Keratinocyte (primary cell): Measurements from ENCODE around the gene SMIM32. TPM values are rescaled to one million over a fixed set of nuclear protein-coding genes. Genes with fewer than 3 reads are reported as not detected.

ENCODE experiments used
- DNase-seq: peaks from one replicate; pipeline ENCODE4 v3.0.0-alpha.2; 2011; ENCODE audit warnings: low read depth, missing footprints, low spot score
- FAIRE-seq: peaks from 2 replicates; lab custom pipeline; 2011; peaks lifted over from hg19 to GRCh38; lab: Jason Lieb, UNC
- H2AFZ ChIP-seq: 2 replicates; pipeline ENCODE4 v1.6.0; 2012; ENCODE audit warnings: low read length, control low read depth, inconsistent platforms; ENCODE audit not compliant: control insufficient read depth
- H3K27ac ChIP-seq: 2 replicates; pipeline ENCODE4 v1.5.1; 2011; ENCODE audit warnings: low read length; ENCODE audit not compliant: control insufficient read depth, insufficient read depth
- H3K27me3 ChIP-seq: 3 replicates; pipeline ENCODE4 v1.6.0; 2011; ENCODE audit warnings: low read length; ENCODE audit not compliant: control insufficient read depth, insufficient read depth; ENCODE audit errors: extremely low read depth
- H3K36me3 ChIP-seq, 2 experiments: 2 replicates in 1 of 2; 3 replicates in 1 of 2; pipeline ENCODE4 v1.5.1; 2011; ENCODE audit warnings: low read length in 2 of 2, mild to moderate bottlenecking in 1 of 2; ENCODE audit not compliant: control insufficient read depth in 2 of 2, insufficient read depth in 2 of 2; ENCODE audit errors: extremely low read depth in 1 of 2
- H3K4me1 ChIP-seq: 3 replicates; pipeline ENCODE4 v1.5.1; 2011; ENCODE audit warnings: low read length; ENCODE audit not compliant: control insufficient read depth, insufficient read depth; ENCODE audit errors: extremely low read depth
- H3K4me2 ChIP-seq: 3 replicates; pipeline ENCODE4 v1.6.0; 2011; ENCODE audit warnings: low read depth, low read length; ENCODE audit not compliant: control insufficient read depth, insufficient read depth; ENCODE audit errors: extremely low read depth
- H3K4me3 ChIP-seq, 3 experiments: fragments of 200-600 bp in 1 of 3; sonication (generic) in 1 of 3; 2 replicates in 2 of 3; 3 replicates in 1 of 3; pipeline ENCODE4 v1.5.1; 2011 to 2016; ENCODE audit warnings: low read length in 3 of 3, mild to moderate bottlenecking in 3 of 3, control low read depth in 2 of 3, inconsistent platforms in 1 of 3, low read depth in 1 of 3, mixed read lengths in 1 of 3, mixed run types in 1 of 3, moderate library complexity in 1 of 3; ENCODE audit not compliant: control insufficient read depth in 2 of 3, insufficient read depth in 2 of 3; ENCODE audit errors: extremely low read depth in 1 of 3
- H3K79me2 ChIP-seq: 2 replicates; pipeline ENCODE4 v1.6.0; 2012; ENCODE audit warnings: low read length; ENCODE audit not compliant: control insufficient read depth, insufficient read depth
- H3K9ac ChIP-seq: 3 replicates; pipeline ENCODE4 v1.6.0; 2011; ENCODE audit warnings: low read length; ENCODE audit not compliant: control insufficient read depth, insufficient read depth; ENCODE audit errors: extremely low read depth
- H3K9me1 ChIP-seq: 3 replicates; pipeline ENCODE4 v1.6.0; 2011; ENCODE audit warnings: low read length; ENCODE audit not compliant: control insufficient read depth, insufficient read depth; ENCODE audit errors: extremely low read depth
- H3K9me3 ChIP-seq: 2 replicates; pipeline ENCODE4 v1.5.1; 2012; ENCODE audit warnings: low read depth, low read length; ENCODE audit not compliant: control insufficient read depth
- H4K20me1 ChIP-seq: 3 replicates; pipeline ENCODE4 v1.6.0; 2011; ENCODE audit warnings: low read length; ENCODE audit not compliant: control insufficient read depth, insufficient read depth; ENCODE audit errors: extremely low read depth
- EZH2 ChIP-seq: IDR thresholded peaks from one replicate; pipeline ENCODE4 v1.6.1; 2012; ENCODE audit warnings: inconsistent platforms, mild to moderate bottlenecking, low read length, moderate library complexity
- dilution Hi-C: fragments of 300-500 bp; cut with MboI; formaldehyde crosslinking; loops from one replicate; pipeline ENCODE4 v1.7.0; 2020; ENCODE audit warnings: low sequenced_read_pairs; ENCODE audit not compliant: extremely low pct_ligation_motif_present
- polyA plus RNA-seq, 5 experiments: library from polyadenylated mRNA; depleted of rRNA in 3 of 5; stranded (reverse) in 3 of 5; stranded (forward) in 1 of 5; unstranded in 1 of 5; fragments of >200 nt; gene quantifications; 1 replicate in 1 of 5; 2 replicates in 3 of 5; 3 replicates in 1 of 5; pipeline versions ENCODE4 v1.2.1 to v1.2.3, GENCODE V29; 2011 to 2012; ENCODE audit warnings: missing spikeins in 2 of 5, low read depth in 1 of 5, low replicate concordance in 1 of 5
- TF ChIP-seq, protein P1 (sequence below), 3 experiments: IDR thresholded peaks in 1 of 3; conservative IDR thresholded peaks in 1 of 3; optimal IDR thresholded peaks in 1 of 3; 2 replicates in 2 of 3; 3 replicates in 1 of 3; pipeline versions ENCODE3 to v1.5.1; 2011; ENCODE audit warnings: low read length in 3 of 3, mild to moderate bottlenecking in 3 of 3, moderate library complexity in 2 of 3, control low read depth in 1 of 3, inconsistent platforms in 1 of 3; ENCODE audit not compliant: insufficient read depth in 2 of 3; ENCODE audit errors: extremely low read depth in 1 of 3

Gene SMIM32
- polyA plus RNA-seq, 1 donor (not counting 4 experiments of a cell fraction or from before 2014, with no cell fraction given) = not detected

GRCh38 chr5:136169218-136169617 is 23.7 kb downstream of the SMIM32 start:
- H3K27me3 ChIP-seq = no peaks in the 10 kb centered on the region
- H3K9ac ChIP-seq = no peak overlapping the region
- no peaks in the 10 kb centered on the region for H4K20me1 ChIP-seq
- peaks cover 15% of the 10 kb centered on the region for H3K79me2 ChIP-seq
- DNase-seq (no peak), FAIRE-seq (no peak)
- no peak overlapping the region for H2AFZ ChIP-seq
- no peak overlapping the region for H3K27ac ChIP-seq
- TF ChIP-seq EZH2 = no peak
- TF ChIP-seq, protein P1, sequence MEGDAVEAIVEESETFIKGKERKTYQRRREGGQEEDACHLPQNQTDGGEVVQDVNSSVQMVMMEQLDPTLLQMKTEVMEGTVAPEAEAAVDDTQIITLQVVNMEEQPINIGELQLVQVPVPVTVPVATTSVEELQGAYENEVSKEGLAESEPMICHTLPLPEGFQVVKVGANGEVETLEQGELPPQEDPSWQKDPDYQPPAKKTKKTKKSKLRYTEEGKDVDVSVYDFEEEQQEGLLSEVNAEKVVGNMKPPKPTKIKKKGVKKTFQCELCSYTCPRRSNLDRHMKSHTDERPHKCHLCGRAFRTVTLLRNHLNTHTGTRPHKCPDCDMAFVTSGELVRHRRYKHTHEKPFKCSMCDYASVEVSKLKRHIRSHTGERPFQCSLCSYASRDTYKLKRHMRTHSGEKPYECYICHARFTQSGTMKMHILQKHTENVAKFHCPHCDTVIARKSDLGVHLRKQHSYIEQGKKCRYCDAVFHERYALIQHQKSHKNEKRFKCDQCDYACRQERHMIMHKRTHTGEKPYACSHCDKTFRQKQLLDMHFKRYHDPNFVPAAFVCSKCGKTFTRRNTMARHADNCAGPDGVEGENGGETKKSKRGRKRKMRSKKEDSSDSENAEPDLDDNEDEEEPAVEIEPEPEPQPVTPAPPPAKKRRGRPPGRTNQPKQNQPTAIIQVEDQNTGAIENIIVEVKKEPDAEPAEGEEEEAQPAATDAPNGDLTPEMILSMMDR (optimal IDR thresholded peaks at IDR 0.05 in 1 of 3, IDR thresholded peaks at IDR 0.05 in 1 of 3, conservative IDR thresholded peaks at IDR 0.05 in 1 of 3; ENCODE audit: extremely low read depth in 1 of 3, insufficient read depth in 2 of 3, low read length in 3 of 3) = no peak
- H3K4me3 ChIP-seq = no peak overlapping the region
- H3K36me3 ChIP-seq = peaks cover 3 to 10% of the 10 kb centered on the region in 2 experiments
- dilution Hi-C loops = no loop called here
- no peak overlapping the region for H3K4me2 ChIP-seq
- H3K9me3 ChIP-seq = no peaks in the 10 kb centered on the region
- H3K4me1 ChIP-seq = no peaks in the 10 kb centered on the region
- no peaks in the 10 kb centered on the region for H3K9me1 ChIP-seq

DNA sequence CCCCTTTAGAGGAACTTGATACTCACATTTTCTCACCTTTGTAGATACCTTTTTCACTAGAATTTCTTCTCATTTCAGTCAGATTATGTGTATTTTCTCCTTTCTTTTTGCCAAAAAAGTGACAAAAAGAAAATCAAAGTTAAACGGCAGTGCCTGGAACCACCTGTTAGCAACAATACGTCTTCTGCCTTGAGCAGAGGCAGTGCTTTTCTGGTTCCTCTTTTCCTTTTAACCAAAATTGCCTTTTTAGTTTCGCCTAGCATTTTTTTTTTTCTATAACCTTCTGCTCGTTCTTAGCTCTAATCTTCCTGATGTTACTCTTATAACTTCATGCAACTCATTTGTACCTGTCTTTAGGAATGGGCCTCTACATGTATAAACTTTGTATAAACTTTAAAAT is 26.1 kb downstream of the SMIM32 start:
- H3K27me3 ChIP-seq = no peaks in the 10 kb centered on the region
- no peaks in the 10 kb centered on the region for H3K9me1 ChIP-seq
- no peak overlapping the region for H3K27ac ChIP-seq
- no peaks in the 10 kb centered on the region for H3K4me1 ChIP-seq
- no peak overlapping the region for H2AFZ ChIP-seq
- H3K9ac ChIP-seq = no peak overlapping the region
- H3K4me3 ChIP-seq = no peak overlapping the region
- dilution Hi-C loops = no loop called here
- H3K79me2 ChIP-seq = peaks cover 17% of the 10 kb centered on the region
- H4K20me1 ChIP-seq = no peaks in the 10 kb centered on the region
- H3K4me2 ChIP-seq = no peak overlapping the region
- H3K9me3 ChIP-seq = no peaks in the 10 kb centered on the region
- H3K36me3 ChIP-seq = peaks cover 5 to 9% of the 10 kb centered on the region in 2 experiments
- no peak for FAIRE-seq
- TF ChIP-seq, protein P1 (optimal IDR thresholded peaks at IDR 0.05 in 1 of 3, IDR thresholded peaks at IDR 0.05 in 1 of 3, conservative IDR thresholded peaks at IDR 0.05 in 1 of 3; ENCODE audit: extremely low read depth in 1 of 3, insufficient read depth in 2 of 3, low read length in 3 of 3) = no peak
- TF ChIP-seq EZH2 = no peak
- DNase-seq = no peak
